ENCODE data around the gene CACNB3. TPM values are rescaled to one million over a fixed set of nuclear protein-coding genes. Genes with fewer than 3 reads are reported as not detected.
A peak's percentile ranks its signal among the peaks of the same experiment; 100 is the strongest.

The CACNB3 gene
- total and polyA plus RNA-seq, 9 donors: 10.6 to 30.8 (median 19.2) TPM

- Histone ChIP-seq H3K36me3 (ENCODE audit: control insufficient read depth, insufficient read depth, low read length) (peaks cover 5% of the 10 kb centered on the region), H3K4me3 (ENCODE audit: low read length) (peak overlapping the region; percentile 63), H3K4me1 (ENCODE audit: control insufficient read depth, insufficient read depth, low read length) (peaks cover 39% of the 10 kb centered on the region), H3K27me3 (ENCODE audit: control insufficient read depth, insufficient read depth, low read length) (peaks cover 17% of the 10 kb centered on the region), H3K9me3 (replicated peaks; ENCODE audit: control insufficient read depth, low read depth, low read length) (no peaks in the 10 kb centered on the region), H3K27ac (ENCODE audit: low read length) (no peak overlapping the region)
- DNase-seq: no peak
- 25% methylated on average over 14 of the region's 37 CpGs for WGBS (ENCODE audit: insufficient coverage)
Measured at GRCh38 chr12:48818831-48819590, 715 bp downstream of the CACNB3 start.

- WGBS (ENCODE audit: insufficient coverage): 64% methylated on average over 3 of the region's 5 CpGs
- Histone ChIP-seq H3K36me3 (ENCODE audit: control insufficient read depth, insufficient read depth, low read length) (peaks cover 13% of the 10 kb centered on the region), H3K27ac (ENCODE audit: low read length) (no peak overlapping the region)
Measured at GRCh38 chr12:48819986-48820725, 1.9 kb downstream of the CACNB3 start.

GRCh38 chr12:48822139-48822538 lies 3.8 kb downstream of the CACNB3 start:
- no peak for DNase-seq
- peaks cover 12% of the 10 kb centered on the region for H3K27me3 ChIP-seq (ENCODE audit: control insufficient read depth, insufficient read depth, low read length)
- no peak overlapping the region for H3K4me3 ChIP-seq (ENCODE audit: low read length)
- 94% methylated on average over 2 of the region's 5 CpGs for WGBS (ENCODE audit: insufficient coverage)
- no peak overlapping the region for H3K27ac ChIP-seq (ENCODE audit: low read length)
- no peaks in the 10 kb centered on the region for H3K9me3 ChIP-seq (replicated peaks; ENCODE audit: control insufficient read depth, low read depth, low read length)
- peaks cover 21% of the 10 kb centered on the region for H3K4me1 ChIP-seq (ENCODE audit: control insufficient read depth, insufficient read depth, low read length)
- H3K36me3 ChIP-seq (ENCODE audit: control insufficient read depth, insufficient read depth, low read length): peaks cover 30% of the 10 kb centered on the region

More at GRCh38 chr12:48819986-48820725, 1.9 kb downstream of the CACNB3 start:
- peaks cover 33% of the 10 kb centered on the region for H3K4me1 ChIP-seq (ENCODE audit: control insufficient read depth, insufficient read depth, low read length)
- H3K27me3 ChIP-seq (ENCODE audit: control insufficient read depth, insufficient read depth, low read length): peaks cover 15% of the 10 kb centered on the region
- DNase-seq: no peak
- no peak overlapping the region for H3K4me3 ChIP-seq (ENCODE audit: low read length)
- H3K9me3 ChIP-seq (replicated peaks; ENCODE audit: control insufficient read depth, low read depth, low read length): no peaks in the 10 kb centered on the region

GRCh38 chr12:48822711-48823110 lies 4.4 kb downstream of the CACNB3 start:
- Histone ChIP-seq H3K4me1 (ENCODE audit: control insufficient read depth, insufficient read depth, low read length) (peaks cover 19% of the 10 kb centered on the region), H3K27ac (ENCODE audit: low read length) (no peak overlapping the region), H3K36me3 (ENCODE audit: control insufficient read depth, insufficient read depth, low read length) (peaks cover 35% of the 10 kb centered on the region), H3K4me3 (ENCODE audit: low read length) (no peak overlapping the region), H3K27me3 (ENCODE audit: control insufficient read depth, insufficient read depth, low read length) (peaks cover 8% of the 10 kb centered on the region), H3K9me3 (replicated peaks; ENCODE audit: control insufficient read depth, low read depth, low read length) (no peaks in the 10 kb centered on the region)
- no peak for DNase-seq
- WGBS (ENCODE audit: insufficient coverage): no CpG with 5 or more reads among the region's 2 CpGs

- Histone ChIP-seq H3K4me1 (ENCODE audit: control insufficient read depth, insufficient read depth, low read length) (peaks cover 13% of the 10 kb centered on the region), H3K27me3 (ENCODE audit: control insufficient read depth, insufficient read depth, low read length) (peaks cover 3% of the 10 kb centered on the region), H3K9me3 (replicated peaks; ENCODE audit: control insufficient read depth, low read depth, low read length) (no peaks in the 10 kb centered on the region), H3K27ac (ENCODE audit: low read length) (no peak overlapping the region), H3K36me3 (ENCODE audit: control insufficient read depth, insufficient read depth, low read length) (peaks cover 41% of the 10 kb centered on the region), H3K4me3 (ENCODE audit: low read length) (no peak overlapping the region)
- WGBS (ENCODE audit: insufficient coverage): 88% methylated on average over 9 of the region's 11 CpGs
- no peak for DNase-seq
Measured at GRCh38 chr12:48823281-48823680, 5.0 kb downstream of the CACNB3 start.

- Histone ChIP-seq H3K9me3 (replicated peaks; ENCODE audit: control insufficient read depth, low read depth, low read length) (no peaks in the 10 kb centered on the region), H3K36me3 (ENCODE audit: control insufficient read depth, insufficient read depth, low read length) (peaks cover 49% of the 10 kb centered on the region), H3K4me1 (ENCODE audit: control insufficient read depth, insufficient read depth, low read length) (peaks cover 10% of the 10 kb centered on the region), H3K27me3 (ENCODE audit: control insufficient read depth, insufficient read depth, low read length) (peaks cover under 1% of the 10 kb centered on the region), H3K4me3 (ENCODE audit: low read length) (no peak overlapping the region), H3K27ac (ENCODE audit: low read length) (no peak overlapping the region)
- 42% methylated on average over 7 of the region's 12 CpGs for WGBS (ENCODE audit: insufficient coverage)
- DNase-seq: no peak
Measured at GRCh38 chr12:48824112-48824511, 5.8 kb downstream of the CACNB3 start.

GRCh38 chr12:48824905-48825304 lies 6.6 kb downstream of the CACNB3 start:
- Histone ChIP-seq H3K27ac (ENCODE audit: low read length) (no peak overlapping the region), H3K27me3 (ENCODE audit: control insufficient read depth, insufficient read depth, low read length) (no peaks in the 10 kb centered on the region), H3K36me3 (ENCODE audit: control insufficient read depth, insufficient read depth, low read length) (peaks cover 57% of the 10 kb centered on the region), H3K9me3 (replicated peaks; ENCODE audit: control insufficient read depth, low read depth, low read length) (no peaks in the 10 kb centered on the region), H3K4me1 (ENCODE audit: control insufficient read depth, insufficient read depth, low read length) (peaks cover 5% of the 10 kb centered on the region), H3K4me3 (ENCODE audit: low read length) (no peak overlapping the region)
- WGBS (ENCODE audit: insufficient coverage): 94% methylated on average over 3 of the region's 4 CpGs
- DNase-seq: no peak

GRCh38 chr12:48826209-48826855 lies 8.0 kb downstream of the CACNB3 start:
- Histone ChIP-seq H3K9me3 (replicated peaks; ENCODE audit: control insufficient read depth, low read depth, low read length) (no peaks in the 10 kb centered on the region), H3K4me1 (ENCODE audit: control insufficient read depth, insufficient read depth, low read length) (no peaks in the 10 kb centered on the region), H3K36me3 (ENCODE audit: control insufficient read depth, insufficient read depth, low read length) (peaks cover 72% of the 10 kb centered on the region), H3K4me3 (ENCODE audit: low read length) (no peak overlapping the region), H3K27ac (ENCODE audit: low read length) (no peak overlapping the region), H3K27me3 (ENCODE audit: control insufficient read depth, insufficient read depth, low read length) (no peaks in the 10 kb centered on the region)
- no peak for DNase-seq
- WGBS (ENCODE audit: insufficient coverage): 81% methylated on average over 12 of the region's 15 CpGs

- Histone ChIP-seq H3K9me3 (replicated peaks; ENCODE audit: control insufficient read depth, low read depth, low read length) (no peaks in the 10 kb centered on the region), H3K4me3 (ENCODE audit: low read length) (no peak overlapping the region), H3K36me3 (ENCODE audit: control insufficient read depth, insufficient read depth, low read length) (peaks cover 79% of the 10 kb centered on the region), H3K27ac (ENCODE audit: low read length) (no peak overlapping the region), H3K4me1 (ENCODE audit: control insufficient read depth, insufficient read depth, low read length) (no peaks in the 10 kb centered on the region), H3K27me3 (ENCODE audit: control insufficient read depth, insufficient read depth, low read length) (no peaks in the 10 kb centered on the region)
- WGBS (ENCODE audit: insufficient coverage): 81% methylated on average over 5 of the region's 8 CpGs
- DNase-seq: no peak
Measured at GRCh38 chr12:48827026-48827425, 8.7 kb downstream of the CACNB3 start.

- no peak for DNase-seq
- no peak overlapping the region for H3K4me3 ChIP-seq (ENCODE audit: low read length)
- peaks cover 84% of the 10 kb centered on the region for H3K36me3 ChIP-seq (ENCODE audit: control insufficient read depth, insufficient read depth, low read length)
- H3K27me3 ChIP-seq (ENCODE audit: control insufficient read depth, insufficient read depth, low read length): no peaks in the 10 kb centered on the region
- no peaks in the 10 kb centered on the region for H3K9me3 ChIP-seq (replicated peaks; ENCODE audit: control insufficient read depth, low read depth, low read length)
- WGBS (ENCODE audit: insufficient coverage): 90% methylated on average over 17 of the region's 17 CpGs
- no peak overlapping the region for H3K27ac ChIP-seq (ENCODE audit: low read length)
- H3K4me1 ChIP-seq (ENCODE audit: control insufficient read depth, insufficient read depth, low read length): no peaks in the 10 kb centered on the region
Measured at GRCh38 chr12:48827513-48828096, 9.3 kb downstream of the CACNB3 start.
